ENCODE measurements around the gene OCIAD2. TPM values are rescaled to one million over a fixed set of nuclear protein-coding genes. Genes with fewer than 3 reads are reported as not detected.

OCIAD2 gene, protein sequence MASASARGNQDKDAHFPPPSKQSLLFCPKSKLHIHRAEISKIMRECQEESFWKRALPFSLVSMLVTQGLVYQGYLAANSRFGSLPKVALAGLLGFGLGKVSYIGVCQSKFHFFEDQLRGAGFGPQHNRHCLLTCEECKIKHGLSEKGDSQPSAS
- 108 TPM for polyA plus RNA-seq (2013, experiment 1 of 2)
- polyA plus RNA-seq (2013, experiment 2 of 2) = 109 TPM

DNA sequence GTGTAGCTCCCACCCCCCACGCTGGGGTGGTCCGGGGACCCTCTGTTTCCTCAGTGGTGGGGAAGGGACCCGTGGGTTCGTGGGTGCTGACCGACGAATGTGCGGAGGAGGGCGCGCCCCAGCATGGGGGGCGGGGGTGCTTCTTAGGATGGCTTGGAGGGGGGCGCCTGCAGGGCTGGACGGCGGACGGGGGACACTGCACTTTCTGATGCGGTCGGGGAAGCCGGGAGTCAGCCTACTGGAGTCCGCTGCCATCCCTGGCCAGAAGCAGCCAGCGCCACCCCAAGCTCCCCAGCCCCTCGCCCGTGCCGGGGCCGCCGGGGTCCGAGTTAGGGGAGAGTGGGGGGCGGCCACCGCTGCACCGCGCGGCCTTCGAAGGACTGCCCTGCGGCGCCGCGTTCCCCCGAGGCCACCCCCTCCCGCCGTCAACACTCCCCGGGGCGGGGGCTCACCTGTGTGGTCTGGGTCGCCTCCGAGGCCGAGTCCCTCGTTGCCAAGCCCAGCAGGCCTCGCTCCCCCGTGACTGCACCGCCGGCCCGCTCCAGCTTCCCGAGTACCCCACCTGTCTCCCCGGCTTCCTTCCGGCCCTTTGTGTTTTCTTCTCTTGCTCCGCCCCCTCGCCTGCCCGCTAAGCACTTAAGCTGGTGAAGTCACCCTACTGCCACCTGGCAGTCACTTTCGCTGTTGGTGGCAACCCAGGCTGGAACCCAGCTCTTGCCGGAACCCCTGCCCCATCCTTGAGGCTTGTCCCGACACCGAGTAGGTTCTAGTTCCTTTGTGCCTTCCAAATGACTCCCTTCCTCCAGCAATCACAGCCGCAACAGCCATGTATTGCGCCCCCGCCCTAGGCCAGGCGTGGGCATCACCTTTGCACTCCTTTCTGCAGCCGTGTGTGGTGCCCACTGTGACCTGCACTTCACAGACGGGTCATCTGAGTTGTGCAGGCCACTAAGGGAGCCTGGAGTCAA lies at the start of gene OCIAD2:
Gene OCIAD2 (minus strand): TSS at position 569 of the 968 bp plus-strand sequence. CDS start 2,225 bp downstream, outside the sequence.
- H3K4me1 ChIP-seq (ENCODE audit: insufficient read depth, low read length) = peaks cover 24% of the 10 kb centered on the region; the same call in 1 of the 2 replicates
- no peaks in the 10 kb centered on the region; the same call in 1 of the 2 replicates for H3K27me3 ChIP-seq (ENCODE audit: insufficient read depth, low read length)

DNA sequence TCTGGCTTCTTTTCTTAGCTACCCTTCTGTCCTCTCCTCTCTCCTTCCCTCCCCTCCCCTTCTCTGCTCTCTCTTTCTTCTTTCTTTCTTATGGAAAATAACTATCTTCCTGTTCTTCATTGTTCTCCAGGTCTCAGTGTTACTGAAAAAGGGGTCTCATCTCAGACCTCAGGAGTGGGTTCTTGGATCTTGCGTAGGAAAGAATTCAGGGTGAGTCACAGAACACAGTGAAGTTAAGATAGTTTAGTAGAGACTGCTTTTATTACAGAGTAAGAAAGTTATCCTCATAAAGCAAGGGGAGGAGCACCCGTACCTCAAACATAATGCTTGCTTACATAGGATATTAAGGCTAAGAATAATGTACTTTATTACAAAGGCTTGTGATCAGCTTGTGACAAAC lies 47.7 kb upstream of the OCIAD2 start:
- H3K9ac ChIP-seq (ENCODE audit: low read depth, low read length) = peak overlapping the region; percentile 13; the same call in 1 of the 2 replicates
- WGBS = 61% methylated on average over 2 of the region's 2 CpGs

More for the DNA sequence above, at the start of gene OCIAD2:
- no peaks in the 10 kb centered on the region for H3K9me3 ChIP-seq (ENCODE audit: insufficient read depth, low read depth, low read length)
- peak within 1 kb of the TSS; percentile 89 for H3K4me3 ChIP-seq (ENCODE audit: low read length)
- peaks cover 31% of the 10 kb centered on the region for H3K36me3 ChIP-seq (ENCODE audit: insufficient read depth, low read length)
- 8% methylated on average over 65 of the region's 65 CpGs for WGBS
- peak within 1 kb of the TSS; percentile 87 for H3K9ac ChIP-seq (ENCODE audit: low read depth, low read length)
- peak within 1 kb of the TSS; percentile 62 for H3K27ac ChIP-seq (ENCODE audit: low read depth, low read length)

GRCh38 chr4:48949518-48950219 lies 43.1 kb upstream of the OCIAD2 start:
- Histone ChIP-seq H3K36me3 (ENCODE audit: insufficient read depth, low read length) (no peaks in the 10 kb centered on the region), H3K4me1 (ENCODE audit: insufficient read depth, low read length) (peaks cover 21% of the 10 kb centered on the region), H3K9ac (ENCODE audit: low read depth, low read length) (no peak overlapping the region), H3K9me3 (ENCODE audit: insufficient read depth, low read depth, low read length) (peaks cover 11% of the 10 kb centered on the region; the same call in 1 of the 2 replicates), H3K4me3 (ENCODE audit: low read length) (no peak overlapping the region), H3K27ac (ENCODE audit: low read depth, low read length) (no peak overlapping the region), H3K27me3 (ENCODE audit: insufficient read depth, low read length) (no peaks in the 10 kb centered on the region; the same call in 1 of the 2 replicates)
- WGBS = 91% methylated on average over 4 of the region's 4 CpGs

More for the DNA sequence above, 47.7 kb upstream of the OCIAD2 start:
- H3K27me3 ChIP-seq (ENCODE audit: insufficient read depth, low read length) = no peaks in the 10 kb centered on the region
- H3K27ac ChIP-seq (ENCODE audit: low read depth, low read length) = peak overlapping the region; percentile 50
- peak overlapping the region; percentile 18; the same call in 1 of the 2 replicates for H3K4me3 ChIP-seq (ENCODE audit: low read length)
- H3K9me3 ChIP-seq (ENCODE audit: insufficient read depth, low read depth, low read length) = peaks cover 11% of the 10 kb centered on the region; the same call in 1 of the 2 replicates
- no peaks in the 10 kb centered on the region for H3K36me3 ChIP-seq (ENCODE audit: insufficient read depth, low read length)
- H3K4me1 ChIP-seq (ENCODE audit: insufficient read depth, low read length) = peaks cover 20% of the 10 kb centered on the region

- H3K4me3 ChIP-seq (ENCODE audit: low read length) = no peak overlapping the region
- no peak overlapping the region for H3K27ac ChIP-seq (ENCODE audit: low read depth, low read length)
- no peaks in the 10 kb centered on the region; the same call in 1 of the 2 replicates for H3K27me3 ChIP-seq (ENCODE audit: insufficient read depth, low read length)
Observed at GRCh38 chr4:48949086-48949485, 42.5 kb upstream of the OCIAD2 start.

GRCh38 chr4:48947731-48948130 lies 41.2 kb upstream of the OCIAD2 start:
- Histone ChIP-seq H3K27me3 (ENCODE audit: insufficient read depth, low read length) (no peaks in the 10 kb centered on the region; the same call in 1 of the 2 replicates), H3K9ac (ENCODE audit: low read depth, low read length) (no peak overlapping the region), H3K4me1 (ENCODE audit: insufficient read depth, low read length) (peaks cover 6% of the 10 kb centered on the region; the same call in 1 of the 2 replicates), H3K27ac (ENCODE audit: low read depth, low read length) (no peak overlapping the region), H3K4me3 (ENCODE audit: low read length) (no peak overlapping the region), H3K36me3 (ENCODE audit: insufficient read depth, low read length) (no peaks in the 10 kb centered on the region), H3K9me3 (ENCODE audit: insufficient read depth, low read depth, low read length) (peaks cover 11% of the 10 kb centered on the region; the same call in 1 of the 2 replicates)
- 100% methylated on average over 1 of the region's 1 CpG for WGBS

More at GRCh38 chr4:48949086-48949485, 42.5 kb upstream of the OCIAD2 start:
- Histone ChIP-seq H3K9me3 (ENCODE audit: insufficient read depth, low read depth, low read length) (peaks cover 11% of the 10 kb centered on the region; the same call in 1 of the 2 replicates), H3K9ac (ENCODE audit: low read depth, low read length) (no peak overlapping the region), H3K4me1 (ENCODE audit: insufficient read depth, low read length) (peaks cover 15% of the 10 kb centered on the region), H3K36me3 (ENCODE audit: insufficient read depth, low read length) (no peaks in the 10 kb centered on the region)

GRCh38 chr4:48945981-48946380 lies 39.4 kb upstream of the OCIAD2 start:
- Histone ChIP-seq H3K9ac (ENCODE audit: low read depth, low read length) (no peak overlapping the region), H3K4me3 (ENCODE audit: low read length) (no peak overlapping the region), H3K36me3 (ENCODE audit: insufficient read depth, low read length) (no peaks in the 10 kb centered on the region), H3K9me3 (ENCODE audit: insufficient read depth, low read depth, low read length) (no peaks in the 10 kb centered on the region), H3K4me1 (ENCODE audit: insufficient read depth, low read length) (peaks cover 6% of the 10 kb centered on the region; the same call in 1 of the 2 replicates), H3K27ac (ENCODE audit: low read depth, low read length) (no peak overlapping the region), H3K27me3 (ENCODE audit: insufficient read depth, low read length) (no peaks in the 10 kb centered on the region; the same call in 1 of the 2 replicates)
- 98% methylated on average over 2 of the region's 2 CpGs for WGBS

- no peaks in the 10 kb centered on the region; the same call in 1 of the 2 replicates for H3K27me3 ChIP-seq (ENCODE audit: insufficient read depth, low read length)
- no peak overlapping the region for H3K27ac ChIP-seq (ENCODE audit: low read depth, low read length)
- H3K9ac ChIP-seq (ENCODE audit: low read depth, low read length) = no peak overlapping the region
- H3K4me3 ChIP-seq (ENCODE audit: low read length) = no peak overlapping the region
- WGBS = 59% methylated on average over 6 of the region's 6 CpGs
- no peaks in the 10 kb centered on the region for H3K9me3 ChIP-seq (ENCODE audit: insufficient read depth, low read depth, low read length)
- no peaks in the 10 kb centered on the region for H3K36me3 ChIP-seq (ENCODE audit: insufficient read depth, low read length)
- H3K4me1 ChIP-seq (ENCODE audit: insufficient read depth, low read length) = peaks cover 6% of the 10 kb centered on the region; the same call in 1 of the 2 replicates
Observed at GRCh38 chr4:48944756-48945241, 38.2 kb upstream of the OCIAD2 start.

GRCh38 chr4:48944252-48944651 lies 37.7 kb upstream of the OCIAD2 start:
- Histone ChIP-seq H3K27ac (ENCODE audit: low read depth, low read length) (no peak overlapping the region), H3K36me3 (ENCODE audit: insufficient read depth, low read length) (no peaks in the 10 kb centered on the region)
- 90% methylated on average over 8 of the region's 8 CpGs for WGBS

DNA sequence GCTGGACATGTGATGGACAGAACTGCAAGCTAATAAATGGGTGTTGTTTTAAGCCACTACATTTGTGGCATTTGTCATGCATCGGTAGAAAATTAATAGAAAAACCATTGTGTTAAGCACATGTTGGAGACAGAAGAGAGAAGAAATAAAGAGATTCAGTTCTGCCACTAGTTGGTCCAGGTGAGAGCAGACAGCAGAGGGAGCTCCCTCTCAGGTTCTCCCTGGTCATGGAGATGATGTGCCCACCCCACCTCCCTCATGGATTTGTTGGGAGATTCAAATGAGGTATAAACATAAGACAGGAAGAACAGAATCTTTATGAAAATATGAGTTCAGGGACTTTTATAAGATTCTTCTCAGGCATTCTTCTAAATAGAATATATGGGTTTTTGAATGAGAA lies 36.8 kb upstream of the OCIAD2 start:
- H3K27me3 ChIP-seq (ENCODE audit: insufficient read depth, low read length) = no peaks in the 10 kb centered on the region; the same call in 1 of the 2 replicates
- no peak overlapping the region for H3K27ac ChIP-seq (ENCODE audit: low read depth, low read length)
- peaks cover 6% of the 10 kb centered on the region; the same call in 1 of the 2 replicates for H3K4me1 ChIP-seq (ENCODE audit: insufficient read depth, low read length)
- no peaks in the 10 kb centered on the region for H3K36me3 ChIP-seq (ENCODE audit: insufficient read depth, low read length)
- H3K9me3 ChIP-seq (ENCODE audit: insufficient read depth, low read depth, low read length) = 0 out of 2 replicates have a peak, but pooled peaks cover 5% of the 10 kb centered on the region
- H3K4me3 ChIP-seq (ENCODE audit: low read length) = no peak overlapping the region
- no peak overlapping the region for H3K9ac ChIP-seq (ENCODE audit: low read depth, low read length)
- 71% methylated on average over 1 of the region's 1 CpG for WGBS

More at GRCh38 chr4:48944252-48944651, 37.7 kb upstream of the OCIAD2 start:
- peaks cover 6% of the 10 kb centered on the region; the same call in 1 of the 2 replicates for H3K4me1 ChIP-seq (ENCODE audit: insufficient read depth, low read length)
- H3K9me3 ChIP-seq (ENCODE audit: insufficient read depth, low read depth, low read length) = no peaks in the 10 kb centered on the region
- H3K4me3 ChIP-seq (ENCODE audit: low read length) = no peak overlapping the region
- no peaks in the 10 kb centered on the region; the same call in 1 of the 2 replicates for H3K27me3 ChIP-seq (ENCODE audit: insufficient read depth, low read length)
- H3K9ac ChIP-seq (ENCODE audit: low read depth, low read length) = no peak overlapping the region

GRCh38 chr4:48939785-48940184 lies 33.2 kb upstream of the OCIAD2 start:
- Histone ChIP-seq H3K4me1 (ENCODE audit: insufficient read depth, low read length) (0 out of 2 replicates have a peak, but pooled peaks cover under 1% of the 10 kb centered on the region), H3K9ac (ENCODE audit: low read depth, low read length) (no peak overlapping the region), H3K4me3 (ENCODE audit: low read length) (no peak overlapping the region), H3K9me3 (ENCODE audit: insufficient read depth, low read depth, low read length) (0 out of 2 replicates have a peak, but pooled peaks cover 10% of the 10 kb centered on the region), H3K36me3 (ENCODE audit: insufficient read depth, low read length) (no peaks in the 10 kb centered on the region), H3K27ac (ENCODE audit: low read depth, low read length) (no peak overlapping the region), H3K27me3 (ENCODE audit: insufficient read depth, low read length) (no peaks in the 10 kb centered on the region)
